22Rv1 (cell line): ENCODE measurements around the gene DNAJA2.

Experiments used
- ZFX ChIP-seq: fragments of 450-650 bp; IDR thresholded peaks from 2 replicates; pipeline ENCODE4 v1.6.1; 2017; ENCODE audit warnings: antibody characterized with exemption, borderline replicate concordance
- TF ChIP-seq, protein P1 (sequence below): fragments of 450-650 bp; IDR thresholded peaks from 2 replicates; pipeline ENCODE4 v1.5.1; 2017; ENCODE audit warnings: mild to moderate bottlenecking

- TF ChIP-seq, protein P1, sequence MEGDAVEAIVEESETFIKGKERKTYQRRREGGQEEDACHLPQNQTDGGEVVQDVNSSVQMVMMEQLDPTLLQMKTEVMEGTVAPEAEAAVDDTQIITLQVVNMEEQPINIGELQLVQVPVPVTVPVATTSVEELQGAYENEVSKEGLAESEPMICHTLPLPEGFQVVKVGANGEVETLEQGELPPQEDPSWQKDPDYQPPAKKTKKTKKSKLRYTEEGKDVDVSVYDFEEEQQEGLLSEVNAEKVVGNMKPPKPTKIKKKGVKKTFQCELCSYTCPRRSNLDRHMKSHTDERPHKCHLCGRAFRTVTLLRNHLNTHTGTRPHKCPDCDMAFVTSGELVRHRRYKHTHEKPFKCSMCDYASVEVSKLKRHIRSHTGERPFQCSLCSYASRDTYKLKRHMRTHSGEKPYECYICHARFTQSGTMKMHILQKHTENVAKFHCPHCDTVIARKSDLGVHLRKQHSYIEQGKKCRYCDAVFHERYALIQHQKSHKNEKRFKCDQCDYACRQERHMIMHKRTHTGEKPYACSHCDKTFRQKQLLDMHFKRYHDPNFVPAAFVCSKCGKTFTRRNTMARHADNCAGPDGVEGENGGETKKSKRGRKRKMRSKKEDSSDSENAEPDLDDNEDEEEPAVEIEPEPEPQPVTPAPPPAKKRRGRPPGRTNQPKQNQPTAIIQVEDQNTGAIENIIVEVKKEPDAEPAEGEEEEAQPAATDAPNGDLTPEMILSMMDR: no peak
- no peak for TF ChIP-seq ZFX
These were observed 10.8 kb downstream of the DNAJA2 start for GRCh38 chr16:46962629-46963028.
